GM12878 (cell line): Measurements from ENCODE around the gene WDFY1. TPM values are rescaled to one million over a fixed set of nuclear protein-coding genes. Genes with fewer than 3 reads are reported as not detected.
A peak's percentile ranks its signal among the peaks of the same experiment; 100 is the strongest.

Source experiments
- ATAC-seq: fragments of 200-7000 bp; cut with Tn5 transposase; 3 replicates; pipeline ENCODE4 v1.9.1; 2020; ENCODE audit warnings: mild to moderate bottlenecking, moderate library complexity
- BruUV-seq: library from RNA; stranded (reverse); fragments of 400-500 nt; replicated peaks from 2 replicates; lab custom pipeline; 2021; lab: Mats Ljungman, UMichigan
- CTCF ChIA-PET: fragments of 300-600 bp; sonication (Branson Sonifier 250); formaldehyde crosslinking; extraction: SDS; loops from one replicate; lab custom pipeline; 2021; ENCODE audit warnings: inconsistent platforms; lab: Yijun Ruan, JAX
- POLR2A ChIA-PET: fragments of 350-600 bp; formaldehyde crosslinking; extraction: SDS; loops from one replicate; lab custom pipeline; 2021; ENCODE audit warnings: inconsistent platforms; lab: Charles Lee
- RAD21 ChIA-PET: fragments of 300-600 bp; sonication (Branson Sonifier 250); formaldehyde crosslinking; loops from one replicate; lab custom pipeline; 2023; ENCODE audit warnings: antibody characterized with exemption; ENCODE audit not compliant: unreplicated experiment; lab: Charles Lee
- SMC1A ChIA-PET: fragments of 300-600 bp; sonication (Branson Sonifier 250); formaldehyde crosslinking; loops from one replicate; lab custom pipeline; 2023; ENCODE audit not compliant: unreplicated experiment, uncharacterized antibody; lab: Charles Lee
- DNase-seq: peaks from one replicate; pipeline ENCODE4 v3.0.0-alpha.2; 2011; ENCODE audit warnings: low read depth, low spot score
- FAIRE-seq: peaks from 3 replicates; lab custom pipeline; 2011; peaks lifted over from hg19 to GRCh38; lab: Jason Lieb, UNC
- H2AFZ ChIP-seq: 2 replicates; pipeline ENCODE4 v1.6.0; 2011; ENCODE audit warnings: low read depth, low read length, control low read depth; ENCODE audit not compliant: control insufficient read depth
- H3K27ac ChIP-seq: 2 replicates; pipeline ENCODE4 v1.5.1; 2011; ENCODE audit warnings: control low read depth; ENCODE audit not compliant: control insufficient read depth, insufficient read depth
- H3K27me3 ChIP-seq, 2 experiments: replicated peaks in 1 of 2; 2 replicates each; pipeline versions ENCODE4 v1.6.0 to v1.6.1; 2011; ENCODE audit warnings: low read length in 1 of 2; ENCODE audit not compliant: control insufficient read depth in 2 of 2, insufficient read depth in 2 of 2
- H3K36me3 ChIP-seq, 2 experiments: 2 replicates each; pipeline ENCODE4 v1.5.1; 2011; ENCODE audit warnings: low read length in 1 of 2; ENCODE audit not compliant: control insufficient read depth in 2 of 2, insufficient read depth in 2 of 2
- H3K4me1 ChIP-seq: 2 replicates; pipeline ENCODE4 v1.6.1; 2011; ENCODE audit warnings: mild to moderate bottlenecking, low read length, moderate library complexity, mixed read lengths; ENCODE audit not compliant: control insufficient read depth, insufficient read depth
- H3K4me2 ChIP-seq: 2 replicates; pipeline ENCODE4 v1.6.0; 2011; ENCODE audit warnings: control low read depth; ENCODE audit not compliant: control insufficient read depth, insufficient read depth
- H3K4me3 ChIP-seq: fragments of 200-600 bp; sonication (generic); 2 replicates; pipeline ENCODE4 v1.5.1; 2016
- H3K79me2 ChIP-seq: 2 replicates; pipeline ENCODE4 v1.6.0; 2011; ENCODE audit warnings: low read length; ENCODE audit not compliant: control insufficient read depth, insufficient read depth
- H3K9ac ChIP-seq: 2 replicates; pipeline ENCODE4 v1.8.0; 2011; ENCODE audit warnings: low read length, control low read depth, mixed read lengths; ENCODE audit not compliant: control insufficient read depth, insufficient read depth
- H3K9me3 ChIP-seq: replicated peaks from 3 replicates; pipeline ENCODE4 v1.5.1; 2011; ENCODE audit warnings: mild to moderate bottlenecking, low read length; ENCODE audit not compliant: control insufficient read depth, insufficient read depth
- H4K20me1 ChIP-seq: 2 replicates; pipeline ENCODE4 v1.6.0; 2011; ENCODE audit not compliant: control insufficient read depth, insufficient read depth
- CTCF ChIP-seq, 3 experiments: IDR thresholded peaks in 2 of 3; conservative IDR thresholded peaks in 1 of 3; 2 replicates each; pipeline ENCODE4 v1.5.1; 2011; ENCODE audit warnings: low read depth in 3 of 3, low read length in 3 of 3, mild to moderate bottlenecking in 3 of 3, control low read depth in 2 of 3, moderate library complexity in 2 of 3, inconsistent platforms in 1 of 3, mixed read lengths in 1 of 3; ENCODE audit not compliant: control insufficient read depth in 2 of 3, insufficient read depth in 1 of 3; ENCODE audit errors: extremely low read depth in 1 of 3
- PAX8 ChIP-seq: fragments of 450-650 bp; IDR thresholded peaks from 2 replicates; pipeline ENCODE4 v1.6.1; 2017; ENCODE audit warnings: mild to moderate bottlenecking, moderate library complexity
- SMAD1 ChIP-seq: fragments of 450-650 bp; IDR thresholded peaks from 2 replicates; pipeline ENCODE4 v1.6.1; 2018; ENCODE audit warnings: mild to moderate bottlenecking, low read depth; ENCODE audit not compliant: partially characterized antibody
- SMC3 ChIP-seq: IDR thresholded peaks from 2 replicates; pipeline ENCODE4 v1.6.1; 2011; ENCODE audit warnings: low read length, improper control_type of control experiment, borderline replicate concordance
- TAF1 ChIP-seq: IDR thresholded peaks from 2 replicates; pipeline ENCODE4 v1.6.1; 2011; ENCODE audit warnings: mild to moderate bottlenecking, low read depth, low read length, borderline replicate concordance
- ZZZ3 ChIP-seq: IDR thresholded peaks from 2 replicates; pipeline ENCODE4 v1.6.1; 2011; ENCODE audit warnings: low read depth; ENCODE audit not compliant: control insufficient read depth, insufficient read length
- WGBS: methylation state at CpG from one replicate; pipeline ENCODE4 v1.1.6; 2016; ENCODE audit warnings: low lambda C conversion rate; ENCODE audit not compliant: insufficient replicate concordance, insufficient coverage; ENCODE audit errors: missing lambda C conversion rate; 5-methylcytosine and 5-hydroxymethylcytosine counted together
- in situ Hi-C: fragments of 300-500 bp; cut with MboI; formaldehyde crosslinking; loops from 9 replicates; pipeline ENCODE4 v1.14.3; 2018; ENCODE audit warnings: mixed read lengths
- intact Hi-C: fragments of 100-400 bp; cut with micrococcal nuclease; formaldehyde crosslinking; loops from one replicate; pipeline ENCODE4 v1.14.2; 2022; ENCODE audit not compliant: unreplicated experiment
- polyA plus RNA-seq, 11 experiments: library from polyadenylated mRNA; depleted of rRNA in 4 of 11; unstranded in 6 of 11; stranded (reverse) in 5 of 11; fragments of >200 nt; fragmentation: Nextera tagmentation in 4 of 11; fragmentation: Illumina TruSeq in 1 of 11; extraction: Ambion mirVana in 4 of 11; extraction: Trizol in 1 of 11; gene quantifications; 1 replicate in 1 of 11; 2 replicates in 10 of 11; pipeline versions ENCODE4 v1.2.1 to v1.2.3, GENCODE V29; 2011 to 2016; ENCODE audit warnings: inconsistent platforms in 2 of 11, missing spikeins in 2 of 11, low read depth in 1 of 11
- total RNA-seq, 4 experiments: library from RNA; depleted of rRNA in 3 of 4; stranded (reverse); fragments of >200 nt in 3 of 4; fragmentation: Illumina TruSeq in 1 of 4; extraction: Trizol in 1 of 4; gene quantifications; 2 replicates each; pipeline versions ENCODE4 v1.2.1 to v1.2.3, GENCODE V29; 2013 to 2021

The WDFY1 gene
- total and polyA plus RNA-seq, 10 of the 15 experiments (the other 5 are each of a cell fraction or from before 2014, with no cell fraction given), result 2.9 to 28.1 (median 13.1) TPM

DNA sequence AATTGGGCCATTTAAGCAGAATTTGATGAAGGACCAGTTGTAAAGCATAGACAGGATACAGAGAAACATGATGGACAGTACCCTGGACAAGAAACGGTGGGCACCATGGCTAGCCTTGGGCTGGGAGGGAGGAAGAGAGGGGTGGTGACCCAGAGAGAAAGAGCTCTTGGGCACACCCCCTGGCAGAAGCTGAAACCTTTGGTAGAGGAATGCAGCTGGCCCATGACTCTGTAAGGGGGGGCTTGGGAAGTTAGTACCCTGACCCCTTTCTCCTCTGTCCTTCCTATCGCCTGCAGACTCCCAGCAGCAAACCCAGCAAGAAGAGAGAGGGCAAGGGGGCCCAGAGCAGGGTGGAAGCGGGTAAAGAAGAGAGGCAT, 44.7 kb upstream of the WDFY1 start:
- ATAC-seq (no peak; the same call in 2 of the 3 replicates), DNase-seq (no peak), FAIRE-seq (no peak)
- BruUV-seq, result no TSS peak
- intact Hi-C loops (loop anchor here (1.0 kb wide), 1 partner anchor 294 kb away; no protein-coding TSS in a partner anchor), in situ Hi-C loops (loop anchor here (5.0 to 25.0 kb wide), 2 partner anchors 297 to 647 kb away; no protein-coding TSS in a partner anchor)
- H3K27ac ChIP-seq, result no peak overlapping the region
- CTCF ChIA-PET, result interaction anchor here (1.1 to 11.1 kb wide), 4 partner anchors 17 to 298 kb away, joined by 3 to 188 read pairs (median 80); no protein-coding TSS in a partner anchor
- H3K9ac ChIP-seq, result no peak overlapping the region
- H3K4me3 ChIP-seq, result no peak overlapping the region
- TF ChIP-seq ZZZ3 (no peak), PAX8 (no peak), TAF1 (no peak)
- H3K4me1 ChIP-seq, result no peaks in the 10 kb centered on the region
- no peak overlapping the region for H2AFZ ChIP-seq
- H3K79me2 ChIP-seq, result no peaks in the 10 kb centered on the region
- H3K9me3 ChIP-seq, result no peaks in the 10 kb centered on the region
- WGBS, result 13% methylated on average over 3 of the region's 3 CpGs
- H3K4me2 ChIP-seq, result no peak overlapping the region
- SMC1A ChIA-PET, result interaction anchor here (1.0 to 7.2 kb wide), 3 partner anchors 19 to 298 kb away, joined by 3 to 108 read pairs (median 4); no protein-coding TSS in a partner anchor
- H3K36me3 ChIP-seq, result no peaks in the 10 kb centered on the region
- H3K27me3 ChIP-seq, result peaks cover 0 to 5% of the 10 kb centered on the region in 2 experiments; a peak in 3 of 4 replicates
- RAD21 ChIA-PET, result interaction anchor here (2.8 kb wide), 1 partner anchor 20 kb away, joined by 12 read pairs; no protein-coding TSS in a partner anchor
- POLR2A ChIA-PET, result no interaction called here
- H4K20me1 ChIP-seq, result no peaks in the 10 kb centered on the region

GRCh38 chr2:223989206-223989855, 44.2 kb upstream of the WDFY1 start:
- H3K27ac ChIP-seq, result no peak overlapping the region
- H3K79me2 ChIP-seq, result no peaks in the 10 kb centered on the region
- H2AFZ ChIP-seq, result no peak overlapping the region
- no peaks in the 10 kb centered on the region for H3K36me3 ChIP-seq
- H3K27me3 ChIP-seq, result peaks cover 0 to 5% of the 10 kb centered on the region in 2 experiments; a peak in 3 of 4 replicates
- no peak for TF ChIP-seq SMAD1
- TF ChIP-seq SMC3, result 0 out of 2 replicates have a peak, but pooled peaks have one; percentile 14
- TF ChIP-seq CTCF (IDR thresholded peaks at IDR 0.05 in 2 of 3, conservative IDR thresholded peaks at IDR 0.05 in 1 of 3; ENCODE audit: control insufficient read depth in 2 of 3, extremely low read depth in 1 of 3, insufficient read depth in 1 of 3, low read depth in 3 of 3, low read length in 3 of 3), result peak in 2 of 3 experiments; percentile 8 to 25; a peak in 1 of 6 replicates
- no peak for FAIRE-seq
- no TSS peak for BruUV-seq
- WGBS, result 43% methylated on average over 10 of the region's 10 CpGs
- no peaks in the 10 kb centered on the region for H3K9me3 ChIP-seq
- in situ Hi-C loops (loop anchor here (25.0 kb wide), 1 partner anchor 648 kb away; no protein-coding TSS in a partner anchor), intact Hi-C loops (loop anchor here (1.0 kb wide), 1 partner anchor 295 kb away; no protein-coding TSS in a partner anchor)
- no peak overlapping the region for H3K9ac ChIP-seq
- POLR2A ChIA-PET, result no interaction called here
- DNase-seq, result no peak
- H3K4me1 ChIP-seq, result no peaks in the 10 kb centered on the region
- SMC1A ChIA-PET, result interaction anchor here (1.0 to 7.2 kb wide), 3 partner anchors 19 to 298 kb away, joined by 3 to 108 read pairs (median 4); no protein-coding TSS in a partner anchor
- ATAC-seq, result peak; percentile 84
- H3K4me3 ChIP-seq, result no peak overlapping the region
- CTCF ChIA-PET, result interaction anchor here (1.1 to 11.1 kb wide), 4 partner anchors 17 to 299 kb away, joined by 3 to 188 read pairs (median 80); no protein-coding TSS in a partner anchor
- H4K20me1 ChIP-seq, result no peaks in the 10 kb centered on the region
- H3K4me2 ChIP-seq, result no peak overlapping the region
- RAD21 ChIA-PET, result interaction anchor here (0.7 to 2.8 kb wide), 2 partner anchors 19 to 295 kb away, joined by 4 to 12 read pairs; no protein-coding TSS in a partner anchor
